K562 (cell line): ENCODE results near the gene COL5A1. TPM values are rescaled to one million over a fixed set of nuclear protein-coding genes. Genes with fewer than 3 reads are reported as not detected.

Source experiments
- ATAC-seq: fragments of 200-7000 bp; cut with Tn5 transposase; 3 replicates; pipeline ENCODE4 v1.9.1; 2020; ENCODE audit warnings: moderate library complexity
- BruUV-seq: library from RNA; stranded (reverse); fragments of 400-500 nt; replicated peaks from 2 replicates; lab custom pipeline; 2021; lab: Mats Ljungman, UMichigan
- CTCF ChIA-PET: fragments of 300-600 bp; formaldehyde crosslinking; extraction: SDS; loops from one replicate; lab custom pipeline; 2021; ENCODE audit warnings: low intra/inter-chr PET ratio; lab: Yijun Ruan, JAX
- POLR2A ChIA-PET: fragments of 300-600, 350-650 bp; sonication (Branson Sonifier 250); formaldehyde crosslinking; extraction: SDS; loops from one replicate; lab custom pipeline; 2021; ENCODE audit warnings: antibody characterized with exemption, inconsistent platforms; lab: Yijun Ruan, JAX
- DNase-seq, 4 experiments: peaks; one replicate each; pipeline versions ENCODE4 v3.0.0 to v3.0.0-alpha.2; 2011 to 2018; ENCODE audit warnings: low spot score in 3 of 4, mixed read lengths in 3 of 4; ENCODE audit errors: extremely low read depth in 1 of 4
- FAIRE-seq: peaks from 2 replicates; lab custom pipeline; 2011; peaks lifted over from hg19 to GRCh38; lab: Jason Lieb, UNC
- H2AFZ ChIP-seq: 2 replicates; pipeline ENCODE4 v1.6.0; 2011; ENCODE audit warnings: low read depth, low read length, control low read depth, inconsistent platforms
- H3K27ac ChIP-seq: fragments of 200-600 bp; 3 replicates; pipeline ENCODE4 v1.8.0; 2011; ENCODE audit warnings: low read depth, mild to moderate bottlenecking, control low read depth, inconsistent platforms, low read length, moderate library complexity, mixed read lengths; ENCODE audit errors: extremely low read depth
- H3K27me3 ChIP-seq, 2 experiments: fragments of 300-600 bp in 1 of 2; 2 replicates in 1 of 2; 3 replicates in 1 of 2; pipeline versions ENCODE4 v1.6.0 to v1.8.0; 2011; ENCODE audit warnings: inconsistent platforms in 2 of 2, low read length in 2 of 2, mild to moderate bottlenecking in 1 of 2, mixed read lengths in 1 of 2, moderate library complexity in 1 of 2; ENCODE audit not compliant: control insufficient read depth in 2 of 2, insufficient read depth in 2 of 2
- H3K36me3 ChIP-seq: fragments of 300-600 bp; 3 replicates; pipeline ENCODE4 v1.8.0; 2011; ENCODE audit warnings: mild to moderate bottlenecking, low read length, inconsistent platforms; ENCODE audit not compliant: control insufficient read depth, insufficient read depth
- H3K4me1 ChIP-seq, 2 experiments: fragments of 200-600 bp in 1 of 2; replicated peaks in 1 of 2; 2 replicates in 1 of 2; 3 replicates in 1 of 2; pipeline versions ENCODE4 v1.5.1 to v1.8.0; 2011; ENCODE audit warnings: inconsistent platforms in 2 of 2, low read length in 2 of 2, mild to moderate bottlenecking in 1 of 2, mixed read lengths in 1 of 2, moderate library complexity in 1 of 2; ENCODE audit not compliant: control insufficient read depth in 2 of 2, insufficient read depth in 2 of 2
- H3K4me2 ChIP-seq: 2 replicates; pipeline ENCODE4 v1.6.1; 2011; ENCODE audit warnings: low read length, control low read depth, inconsistent platforms, mixed read lengths; ENCODE audit not compliant: insufficient read depth
- H3K4me3 ChIP-seq: fragments of 200-600 bp; sonication (generic), shearing (Covaris generic); 2 replicates; pipeline ENCODE4 v1.5.1; 2016; ENCODE audit warnings: control low read depth, inconsistent platforms
- H3K79me2 ChIP-seq: fragments of 200-600 bp; 3 replicates; pipeline ENCODE4 v1.8.0; 2011; ENCODE audit warnings: low read length, inconsistent platforms; ENCODE audit not compliant: control insufficient read depth, insufficient read depth
- H3K9ac ChIP-seq, 2 experiments: 2 replicates each; pipeline versions ENCODE4 v1.6.0 to v1.6.1; 2011; ENCODE audit warnings: low read depth in 2 of 2, low read length in 2 of 2, control low read depth in 1 of 2, inconsistent platforms in 1 of 2, mild to moderate bottlenecking in 1 of 2, mixed read lengths in 1 of 2; ENCODE audit not compliant: insufficient read depth in 1 of 2
- H3K9me1 ChIP-seq: one replicate; pipeline ENCODE4 v1.6.0; 2011; ENCODE audit warnings: inconsistent platforms, mild to moderate bottlenecking, low read length, moderate library complexity; ENCODE audit not compliant: control insufficient read depth, insufficient read depth
- H3K9me3 ChIP-seq: replicated peaks from 2 replicates; pipeline ENCODE4 v1.5.1; 2011; ENCODE audit warnings: low read depth, low read length, inconsistent platforms; ENCODE audit not compliant: control insufficient read depth, insufficient read depth
- H4K20me1 ChIP-seq: replicated peaks from 2 replicates; pipeline ENCODE4 v1.6.1; 2011; ENCODE audit warnings: low read length, inconsistent platforms, mixed read lengths; ENCODE audit not compliant: control insufficient read depth, insufficient read depth
- AFF1 ChIP-seq, 2 experiments: fragments of 450-650 bp; IDR thresholded peaks; 2 replicates each; pipeline ENCODE4 v1.6.1; 2018; ENCODE audit warnings: mild to moderate bottlenecking in 2 of 2, low read depth in 1 of 2; ENCODE audit not compliant: partially characterized antibody in 2 of 2
- CHCHD3 ChIP-seq: fragments of 250-450 bp; sonication (Bioruptor Pico); IDR thresholded peaks from 2 replicates; pipeline ENCODE4 v2.1.2; 2022; ENCODE audit warnings: mild to moderate bottlenecking
- CREBBP ChIP-seq: IDR thresholded peaks from one replicate; pipeline ENCODE4 v1.6.1; 2012; ENCODE audit warnings: low read depth, mild to moderate bottlenecking, control low read depth, inconsistent platforms, low read length
- ELK3 ChIP-seq: fragments of 450-650 bp; formaldehyde crosslinking; IDR thresholded peaks from 2 replicates; pipeline ENCODE4 v1.4.0; 2020; ENCODE audit warnings: mild to moderate bottlenecking
- EP300 ChIP-seq: IDR thresholded peaks from 2 replicates; pipeline ENCODE4 v1.6.1; 2012; ENCODE audit warnings: low read length, improper control_type of control experiment
- LCOR ChIP-seq: sonication (generic); formaldehyde crosslinking; IDR thresholded peaks from 2 replicates; pipeline ENCODE4 v1.8.0; 2022; ENCODE audit warnings: mild to moderate bottlenecking, missing genetic modification reagents
- MTF1 ChIP-seq: fragments of 250-450 bp; sonication (Bioruptor Pico); IDR thresholded peaks from 2 replicates; pipeline ENCODE4 v1.9.0; 2021; ENCODE audit warnings: moderate library complexity, mild to moderate bottlenecking, inconsistent platforms, borderline replicate concordance
- NR2C2 ChIP-seq, 2 experiments: fragments of 200-800 bp in 1 of 2; sonication (Bioruptor generic) in 1 of 2; sonication (generic) in 1 of 2; formaldehyde crosslinking in 1 of 2; IDR thresholded peaks; 2 replicates each; pipeline versions ENCODE4 v1.6.1 to v1.8.0; 2016 to 2022; ENCODE audit warnings: mild to moderate bottlenecking in 1 of 2, missing compliant biosample characterization in 1 of 2, missing genetic modification characterization in 1 of 2, missing genetic modification reagents in 1 of 2
- POLR2A ChIP-seq: fragments of 450-650 bp; conservative IDR thresholded peaks from 2 replicates; pipeline ENCODE4 v1.6.1; 2016
- THAP12 ChIP-seq: fragments of 250-450 bp; sonication (Bioruptor Pico); IDR thresholded peaks from 2 replicates; pipeline ENCODE4 v1.9.0; 2021; ENCODE audit warnings: mild to moderate bottlenecking, inconsistent platforms
- THRAP3 ChIP-seq: fragments of 450-650 bp; IDR thresholded peaks from 2 replicates; pipeline ENCODE4 v1.6.1; 2016; ENCODE audit warnings: mild to moderate bottlenecking, inconsistent platforms, borderline replicate concordance
- ZEB2 ChIP-seq: fragments of 450-650 bp; IDR thresholded peaks from 2 replicates; pipeline ENCODE4 v1.6.1; 2016
- ZNF253 ChIP-seq: fragments of 250-450 bp; sonication (Bioruptor Pico); conservative IDR thresholded peaks from 2 replicates; pipeline ENCODE4 v1.6.1; 2021; ENCODE audit warnings: mild to moderate bottlenecking
- ZNF277 ChIP-seq: fragments of 250-450 bp; sonication (Bioruptor Pico); IDR thresholded peaks from 2 replicates; pipeline ENCODE4 v1.8.0; 2022; ENCODE audit warnings: inconsistent platforms, mild to moderate bottlenecking, moderate library complexity, borderline replicate concordance
- WGBS: fragments of 100-300 bp; shearing (Covaris generic); methylation state at CpG from one replicate; pipeline ENCODE4 v1.1.6; 2016; ENCODE audit warnings: low coverage, mixed read lengths; ENCODE audit not compliant: insufficient coverage; ENCODE audit errors: missing lambda C conversion rate; 5-methylcytosine and 5-hydroxymethylcytosine counted together
- in situ Hi-C: fragments of 300-500 bp; cut with MboI; formaldehyde crosslinking; loops from 4 replicates; pipeline ENCODE4 v1.15.0; 2018; ENCODE audit warnings: inconsistent platforms, mixed read lengths
- intact Hi-C: fragments of 100-400 bp; cut with micrococcal nuclease; formaldehyde crosslinking; loops from 2 replicates; pipeline ENCODE4 v1.14.2; 2022
- polyA plus RNA-seq, 8 experiments: library from polyadenylated mRNA; depleted of rRNA in 4 of 8; stranded (reverse) in 5 of 8; unstranded in 3 of 8; fragments of >200 nt; fragmentation: Nextera tagmentation in 2 of 8; fragmentation: Illumina TruSeq in 1 of 8; extraction: Ambion mirVana in 2 of 8; extraction: Trizol in 1 of 8; gene quantifications; 2 replicates each; pipeline versions ENCODE4 v1.2.1 to v1.2.3, GENCODE V29; 2011 to 2014; ENCODE audit warnings: inconsistent platforms in 1 of 8, missing spikeins in 1 of 8
- total RNA-seq, 7 experiments: library from RNA; depleted of rRNA in 6 of 7; stranded (reverse); fragments of >200 nt in 6 of 7; fragmentation: Illumina TruSeq in 2 of 7; extraction: Trizol in 2 of 7; gene quantifications; 2 replicates each; pipeline versions ENCODE4 v1.2.1 to v1.2.3, GENCODE V29; 2011 to 2021; ENCODE audit warnings: low replicate concordance in 1 of 7

The COL5A1 gene
- total and polyA plus RNA-seq, 9 of the 15 experiments (the other 6 are each of a cell fraction or from before 2014, with no cell fraction given): under 0.01 to 0.13 (median 0.04) TPM; not detected in 6

- intact Hi-C loops: no loop called here
- H3K4me2 ChIP-seq: no peak overlapping the region
- no peak overlapping the region for H3K4me3 ChIP-seq
- H3K27ac ChIP-seq: no peak overlapping the region
- no peaks in the 10 kb centered on the region for H3K9me3 ChIP-seq
- no peaks in the 10 kb centered on the region for H4K20me1 ChIP-seq
- no peak for FAIRE-seq
- TF ChIP-seq EP300: no peak
- no peak for TF ChIP-seq MTF1
- TF ChIP-seq ZNF253: no peak
- TF ChIP-seq ZNF277 (CRISPR knock-in tag): no peak
- TF ChIP-seq ELK3 (CRISPR knock-in tag): no peak
- no peak for TF ChIP-seq ZEB2
- TF ChIP-seq AFF1 (IDR thresholded peaks at IDR 0.05; ENCODE audit: low read depth in 1 of 2, partially characterized antibody in 2 of 2): no peak
- TF ChIP-seq POLR2A: no peak
- no peak for TF ChIP-seq CREBBP
- no peak for TF ChIP-seq CHCHD3
- TF ChIP-seq LCOR (CRISPR knock-in tag): no peak
- TF ChIP-seq NR2C2 (CRISPR knock-in tag; IDR thresholded peaks at IDR 0.05): no peak
- TF ChIP-seq NR2C2 (tag; IDR thresholded peaks at IDR 0.05): no peak
- no peak for TF ChIP-seq THRAP3
- TF ChIP-seq THAP12 (CRISPR knock-in tag): no peak
- TF ChIP-seq, all 486 proteins: peak for 0
- no peaks in the 10 kb centered on the region for H3K36me3 ChIP-seq
- H3K79me2 ChIP-seq: no peaks in the 10 kb centered on the region
- H3K27me3 ChIP-seq: peaks cover 0 to 12% of the 10 kb centered on the region in 2 experiments; a peak in 2 of 5 replicates
- ChIA-PET POLR2A (no interaction called here), CTCF (no interaction called here)
- H3K9ac ChIP-seq: no peak overlapping the region
- ATAC-seq (no peak), DNase-seq (no peak)
- no peak overlapping the region for H2AFZ ChIP-seq
- no TSS peak for BruUV-seq
- in situ Hi-C loops: no loop called here
- H3K9me1 ChIP-seq: no peaks in the 10 kb centered on the region
- H3K4me1 ChIP-seq: no peaks in the 10 kb centered on the region; a peak in 1 of 5 replicates
- 1% methylated on average over 10 of the region's 10 CpGs for WGBS
Observed at GRCh38 chr9:134712926-134713325, 71.3 kb downstream of the COL5A1 start.
